ENCODE measurements around the gene APP. TPM values are rescaled to one million over a fixed set of nuclear protein-coding genes. Genes with fewer than 3 reads are reported as not detected.
"Not testable (repeated sequence)": the region's sequence is repeated elsewhere in the genome, so short reads cannot be mapped to it uniquely, and the experiment has no call there.

APP gene
- total RNA-seq, 2 donors from 2014 or later, result 506 to 721 TPM

DNA sequence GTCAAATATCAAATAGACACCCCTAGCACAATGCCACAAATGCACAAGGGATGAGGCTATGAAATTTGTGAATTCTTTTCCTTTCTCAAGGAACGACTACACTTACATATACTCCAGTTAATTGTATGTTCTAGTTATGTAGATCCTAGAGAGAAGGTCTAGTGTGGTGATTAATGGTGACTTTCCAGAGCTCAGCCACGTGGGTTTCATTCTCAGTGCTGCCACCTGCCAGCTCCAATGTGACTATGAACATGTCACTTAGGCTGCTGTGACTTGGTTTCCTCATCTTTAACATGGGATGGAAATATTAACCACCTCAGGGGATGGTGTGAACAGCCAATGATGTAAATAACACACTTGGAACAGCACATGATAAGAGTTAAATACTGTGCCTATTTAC is 138.3 kb downstream of the APP start:
- Histone ChIP-seq H3K9ac (ENCODE audit: low read depth in 2 of 2, low read length in 2 of 2) (no peak overlapping the region), H3K4me3 (no peak overlapping the region), H3K36me3 (no peaks in the 10 kb centered on the region), H3K4me1 (no peaks in the 10 kb centered on the region), H3K27ac (no peak overlapping the region), H3K27me3 (no peaks in the 10 kb centered on the region), H3K9me3 (no peaks in the 10 kb centered on the region)
- intact Hi-C loops (cut with DNase I), result no loop called here
- no peak for DNase-seq
- TF ChIP-seq CTCF (IDR thresholded peaks at IDR 0.05), result no peak

DNA sequence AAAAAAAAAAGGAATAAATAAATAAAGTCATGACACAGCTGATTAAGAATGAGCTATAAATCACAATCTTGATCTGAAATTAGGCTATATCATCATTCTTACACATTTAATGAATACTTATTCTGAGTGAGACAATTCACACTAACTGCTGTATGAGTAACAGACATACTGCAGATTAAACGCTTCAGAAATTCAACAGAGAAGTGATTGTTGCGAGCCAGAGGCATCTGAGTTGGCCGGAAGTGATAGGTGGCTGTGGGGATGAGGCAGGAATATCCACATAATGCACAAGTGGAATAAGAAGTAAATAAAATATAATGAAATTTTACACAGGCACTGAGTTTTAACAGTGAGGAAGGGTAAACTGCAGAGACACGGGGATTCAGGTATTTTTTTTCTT is 142.4 kb downstream of the APP start:
- no peak for TF ChIP-seq CTCF (IDR thresholded peaks at IDR 0.05)
- Histone ChIP-seq H3K27ac (no peak overlapping the region), H3K36me3 (no peaks in the 10 kb centered on the region), H3K27me3 (no peaks in the 10 kb centered on the region), H3K9me3 (no peaks in the 10 kb centered on the region), H3K9ac (ENCODE audit: low read depth in 2 of 2, low read length in 2 of 2) (no peak overlapping the region), H3K4me3 (no peak overlapping the region), H3K4me1 (no peaks in the 10 kb centered on the region)
- intact Hi-C loops (cut with DNase I), result no loop called here
- DNase-seq, result no peak

GRCh38 chr21:26027696-26028095 is 142.9 kb downstream of the APP start:
- no peak for TF ChIP-seq CTCF (IDR thresholded peaks at IDR 0.05)
- H3K27me3 ChIP-seq, result no peaks in the 10 kb centered on the region
- H3K9me3 ChIP-seq, result no peaks in the 10 kb centered on the region
- no peaks in the 10 kb centered on the region for H3K4me1 ChIP-seq
- intact Hi-C loops (cut with DNase I), result no loop called here
- no peak overlapping the region for H3K9ac ChIP-seq (ENCODE audit: low read depth in 2 of 2, low read length in 2 of 2)
- H3K4me3 ChIP-seq, result no peak overlapping the region
- H3K36me3 ChIP-seq, result no peaks in the 10 kb centered on the region
- no peak overlapping the region for H3K27ac ChIP-seq
- DNase-seq, result no peak

DNA sequence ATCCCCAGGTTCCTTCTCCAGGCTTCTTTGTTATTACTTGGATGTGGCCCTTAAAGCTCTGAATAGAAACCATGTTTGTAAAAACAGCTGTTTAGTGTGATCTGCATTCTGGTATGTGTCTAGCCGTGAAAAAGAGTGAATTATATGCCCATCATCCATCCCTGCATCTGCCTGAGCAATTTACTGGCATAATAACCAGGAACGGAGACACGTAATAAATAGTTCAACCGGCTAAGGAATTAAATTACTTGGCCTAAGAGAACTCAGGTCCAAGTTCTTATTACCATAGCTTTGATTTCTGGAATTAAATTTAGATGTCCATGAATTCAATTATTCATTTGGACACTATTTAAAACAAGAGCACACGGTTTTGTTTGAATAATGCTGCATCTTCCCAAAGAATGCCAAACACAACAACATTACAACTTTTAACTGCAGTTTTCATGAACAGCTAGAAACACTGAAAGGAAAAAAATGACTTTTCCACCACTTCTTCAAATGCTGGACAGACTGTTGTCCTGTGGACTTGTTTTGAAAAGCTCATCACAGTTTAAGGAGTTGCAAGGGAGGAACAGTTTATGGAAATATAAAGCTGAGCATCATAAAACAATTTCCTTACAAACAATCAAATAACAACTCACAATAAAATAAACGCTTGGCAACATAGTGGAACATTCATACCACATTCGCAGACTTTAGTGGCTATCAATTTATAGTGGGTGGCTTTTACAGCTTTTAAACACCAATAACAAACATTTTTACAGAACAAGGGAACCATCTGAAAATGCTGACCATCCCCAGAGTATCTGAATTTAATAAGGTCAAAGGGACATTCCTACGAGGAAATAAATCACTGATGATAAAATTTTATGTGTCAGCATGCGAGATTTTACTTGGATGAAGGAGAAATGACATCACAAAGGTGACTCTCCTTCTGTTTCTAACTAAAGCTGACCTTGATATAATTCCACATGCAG is 144.7 kb downstream of the APP start:
- intact Hi-C loops (cut with DNase I), result no loop called here
- no peak for DNase-seq
- no peaks in the 10 kb centered on the region for H3K36me3 ChIP-seq
- no peak overlapping the region for H3K9ac ChIP-seq (ENCODE audit: low read depth in 2 of 2, low read length in 2 of 2)
- H3K4me1 ChIP-seq, result no peaks in the 10 kb centered on the region
- peak overlapping the region; percentile 3 for H3K27ac ChIP-seq
- H3K27me3 ChIP-seq, result no peaks in the 10 kb centered on the region
- no peak for TF ChIP-seq CTCF (IDR thresholded peaks at IDR 0.05)
- H3K4me3 ChIP-seq, result no peak overlapping the region
- no peaks in the 10 kb centered on the region for H3K9me3 ChIP-seq

DNA sequence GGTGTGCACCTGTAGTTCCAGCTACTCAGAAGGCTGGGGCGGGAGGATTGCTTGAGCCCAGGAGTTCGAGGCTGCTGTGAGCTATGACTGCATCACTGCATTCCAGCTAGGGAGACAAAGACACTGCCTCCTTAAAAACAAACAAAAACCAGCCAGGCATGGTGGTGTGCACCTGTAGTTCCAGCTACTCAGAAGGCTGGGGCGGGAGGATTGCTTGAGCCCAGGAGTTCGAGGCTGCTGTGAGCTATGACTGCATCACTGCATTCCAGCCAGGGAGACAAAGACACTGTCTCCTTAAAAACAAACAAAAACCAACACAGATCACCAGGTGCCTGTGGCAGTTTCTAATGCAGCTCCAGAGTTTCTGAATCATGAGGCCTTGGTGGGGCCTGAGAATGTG is 147.2 kb downstream of the APP start:
- H3K9ac ChIP-seq (ENCODE audit: low read depth in 2 of 2, low read length in 2 of 2); H3K27me3 ChIP-seq; DNase-seq; H3K9me3 ChIP-seq; H3K4me3 ChIP-seq; H3K27ac ChIP-seq; H3K36me3 ChIP-seq; intact Hi-C loops (cut with DNase I); H3K4me1 ChIP-seq: not testable (repeated sequence)

- not testable (repeated sequence) for H3K4me1 ChIP-seq, DNase-seq
These were observed 147.8 kb downstream of the APP start for GRCh38 chr21:26022598-26023337.

More at GRCh38 chr21:26022598-26023337, 147.8 kb downstream of the APP start:
- H3K27ac ChIP-seq; H3K27me3 ChIP-seq; H3K9me3 ChIP-seq; H3K9ac ChIP-seq (ENCODE audit: low read depth in 2 of 2, low read length in 2 of 2); H3K4me3 ChIP-seq; intact Hi-C loops (cut with DNase I); H3K36me3 ChIP-seq: not testable (repeated sequence)

Measured in colonic mucosa (tissue), 4 donors.